ENCODE measurements around the gene ADAD2. TPM values are rescaled to one million over a fixed set of nuclear protein-coding genes. Genes with fewer than 3 reads are reported as not detected.
A peak's percentile ranks its signal among the peaks of the same experiment; 100 is the strongest.

Gene ADAD2
- total and polyA plus RNA-seq, 9 of the 15 experiments (the other 6 are each of a cell fraction or from before 2014, with no cell fraction given): 0.07 TPM; not detected in 8

GRCh38 chr16:84246679-84247077 lies 55.7 kb downstream of the ADAD2 start:
- Histone ChIP-seq H3K27ac (ENCODE audit: extremely low read depth, low read depth, low read length) (no peak overlapping the region), H4K20me1 (replicated peaks; ENCODE audit: control insufficient read depth, insufficient read depth, low read length) (no peaks in the 10 kb centered on the region), H3K9me3 (replicated peaks; ENCODE audit: control insufficient read depth, insufficient read depth, low read depth, low read length) (no peaks in the 10 kb centered on the region), H3K79me2 (ENCODE audit: control insufficient read depth, insufficient read depth, low read length) (no peaks in the 10 kb centered on the region), H3K4me1 (replicated peaks in 1 of 2; ENCODE audit: control insufficient read depth in 2 of 2, insufficient read depth in 2 of 2, low read length in 2 of 2) (0 out of 5 replicates have a peak, but pooled peaks cover 0 to 2% of the 10 kb centered on the region in 2 experiments), H2AFZ (ENCODE audit: low read depth, low read length) (no peak overlapping the region), H3K9ac (ENCODE audit: insufficient read depth in 1 of 2, low read depth in 2 of 2, low read length in 2 of 2) (no peak overlapping the region), H3K27me3 (ENCODE audit: control insufficient read depth in 2 of 2, insufficient read depth in 2 of 2, low read length in 2 of 2) (peaks cover 27 to 61% of the 10 kb centered on the region in 2 experiments), H3K36me3 (ENCODE audit: control insufficient read depth, insufficient read depth, low read length) (no peaks in the 10 kb centered on the region), H3K9me1 (ENCODE audit: control insufficient read depth, insufficient read depth, low read length) (no peaks in the 10 kb centered on the region), H3K4me3 (no peak overlapping the region), H3K4me2 (ENCODE audit: insufficient read depth, low read length) (no peak overlapping the region)
- ATAC-seq: peak; percentile 73
- ChIA-PET POLR2A (interaction anchor here (2.6 kb wide), 1 partner anchor 9 kb away, joined by 10 read pairs; no protein-coding TSS in a partner anchor), CTCF (ENCODE audit: low intra/inter-chr PET ratio) (no interaction called here)
- DNase-seq (ENCODE audit: extremely low read depth in 1 of 4, low spot score in 3 of 4): peak; percentile 32 to 68 (median 63)
- intact Hi-C loops (cut with micrococcal nuclease): no loop called here
- 0% methylated on average over 5 of the region's 5 CpGs for WGBS (ENCODE audit: insufficient coverage, low coverage, missing lambda C conversion rate)
- BruUV-seq (replicated peaks): no TSS peak
- FAIRE-seq: no peak
- in situ Hi-C loops (cut with MboI): no loop called here
- TF ChIP-seq NUFIP1 (IDR thresholded peaks at IDR 0.05; ENCODE audit: partially characterized antibody) (no peak), ARHGAP35 (IDR thresholded peaks at IDR 0.05; ENCODE audit: partially characterized antibody) (no peak), CBFA2T2 (conservative IDR thresholded peaks at IDR 0.05) (peak; percentile 25; the same call in 1 of the 2 replicates), ARID1B (IDR thresholded peaks at IDR 0.05) (0 out of 2 replicates have a peak, but pooled peaks have one; percentile 23), FOXK2 (conservative IDR thresholded peaks at IDR 0.05 in 1 of 2, IDR thresholded peaks at IDR 0.05 in 1 of 2; ENCODE audit: low read depth in 2 of 2) (0 out of 4 replicates have a peak, but pooled peaks of 1 of the 2 experiments have one; percentile 26), ZNF347 (CRISPR knock-in tag; IDR thresholded peaks at IDR 0.05; ENCODE audit: low read depth) (no peak), KHSRP (IDR thresholded peaks at IDR 0.05) (no peak), ZNF592 (IDR thresholded peaks at IDR 0.05) (no peak), CHAMP1 (IDR thresholded peaks at IDR 0.05) (no peak)
- TF ChIP-seq, protein P1, sequence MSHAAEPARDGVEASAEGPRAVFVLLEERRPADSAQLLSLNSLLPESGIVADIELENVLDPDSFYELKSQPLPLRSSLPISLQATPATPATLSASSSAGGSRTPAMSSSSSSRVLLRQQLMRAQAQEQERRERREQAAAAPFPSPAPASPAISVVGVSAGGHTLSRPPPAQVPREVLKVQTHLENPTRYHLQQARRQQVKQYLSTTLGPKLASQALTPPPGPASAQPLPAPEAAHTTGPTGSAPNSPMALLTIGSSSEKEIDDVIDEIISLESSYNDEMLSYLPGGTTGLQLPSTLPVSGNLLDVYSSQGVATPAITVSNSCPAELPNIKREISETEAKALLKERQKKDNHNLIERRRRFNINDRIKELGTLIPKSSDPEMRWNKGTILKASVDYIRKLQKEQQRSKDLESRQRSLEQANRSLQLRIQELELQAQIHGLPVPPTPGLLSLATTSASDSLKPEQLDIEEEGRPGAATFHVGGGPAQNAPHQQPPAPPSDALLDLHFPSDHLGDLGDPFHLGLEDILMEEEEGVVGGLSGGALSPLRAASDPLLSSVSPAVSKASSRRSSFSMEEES (CRISPR knock-in tag; IDR thresholded peaks at IDR 0.05): no peak

Data from K562 (cell line).